Measurements from ENCODE around the gene FADS3. TPM values are rescaled to one million over a fixed set of nuclear protein-coding genes. Genes with fewer than 3 reads are reported as not detected.

Gene FADS3
- polyA plus RNA-seq, 4 donors, result 12.7 to 21.9 (median 18.1) TPM

GRCh38 chr11:61862714-61863547 is 28.4 kb downstream of the FADS3 start:
- no peak for DNase-seq (ENCODE audit: low read depth in 4 of 4, low spot score in 3 of 4)

GRCh38 chr11:61861634-61862033 is 29.7 kb downstream of the FADS3 start:
- DNase-seq (ENCODE audit: low read depth in 4 of 4, low spot score in 3 of 4), result no peak

GRCh38 chr11:61860054-61860903 is 31.1 kb downstream of the FADS3 start:
- DNase-seq (ENCODE audit: low read depth in 4 of 4, low spot score in 3 of 4), result no peak

- DNase-seq (ENCODE audit: low read depth in 4 of 4, low spot score in 3 of 4), result no peak
These were observed 35.2 kb downstream of the FADS3 start for GRCh38 chr11:61855939-61856680.

GRCh38 chr11:61854966-61855714 is 36.2 kb downstream of the FADS3 start:
- DNase-seq (ENCODE audit: low read depth in 4 of 4, low spot score in 3 of 4), result no peak

GRCh38 chr11:61854206-61854895 is 37.0 kb downstream of the FADS3 start:
- DNase-seq (ENCODE audit: low read depth in 4 of 4, low spot score in 3 of 4), result no peak

GRCh38 chr11:61853698-61854169 is 37.6 kb downstream of the FADS3 start:
- no peak for DNase-seq (ENCODE audit: low read depth in 4 of 4, low spot score in 3 of 4)

- DNase-seq (ENCODE audit: low read depth in 4 of 4, low spot score in 3 of 4), result no peak
These were observed 39.4 kb downstream of the FADS3 start for GRCh38 chr11:61851900-61852295.

- DNase-seq (ENCODE audit: low read depth in 4 of 4, low spot score in 3 of 4), result no peak
These were observed 40.0 kb downstream of the FADS3 start for GRCh38 chr11:61851113-61851899.

- DNase-seq (ENCODE audit: low read depth in 4 of 4, low spot score in 3 of 4), result no peak
These were observed 40.7 kb downstream of the FADS3 start for GRCh38 chr11:61850687-61851086.

- DNase-seq (ENCODE audit: low read depth in 4 of 4, low spot score in 3 of 4), result no peak
These were observed 42.7 kb downstream of the FADS3 start for GRCh38 chr11:61848631-61849030.

- no peak for DNase-seq (ENCODE audit: low read depth in 4 of 4, low spot score in 3 of 4)
These were observed 43.3 kb downstream of the FADS3 start for GRCh38 chr11:61847914-61848581.

- DNase-seq (ENCODE audit: low read depth in 4 of 4, low spot score in 3 of 4), result no peak
These were observed 44.9 kb downstream of the FADS3 start for GRCh38 chr11:61846362-61847020.

- DNase-seq (ENCODE audit: low read depth in 4 of 4, low spot score in 3 of 4), result no peak
These were observed 46.3 kb downstream of the FADS3 start for GRCh38 chr11:61844909-61845565.

GRCh38 chr11:61842528-61842820 is 48.9 kb downstream of the FADS3 start:
- DNase-seq (ENCODE audit: low read depth in 4 of 4, low spot score in 3 of 4), result no peak

GRCh38 chr11:61841636-61842527 is 49.5 kb downstream of the FADS3 start:
- no peak for DNase-seq (ENCODE audit: low read depth in 4 of 4, low spot score in 3 of 4)

Measured in left renal pelvis (tissue), 4 donors.